ENCODE data around the gene DOCK4.

Gene DOCK4

DNA sequence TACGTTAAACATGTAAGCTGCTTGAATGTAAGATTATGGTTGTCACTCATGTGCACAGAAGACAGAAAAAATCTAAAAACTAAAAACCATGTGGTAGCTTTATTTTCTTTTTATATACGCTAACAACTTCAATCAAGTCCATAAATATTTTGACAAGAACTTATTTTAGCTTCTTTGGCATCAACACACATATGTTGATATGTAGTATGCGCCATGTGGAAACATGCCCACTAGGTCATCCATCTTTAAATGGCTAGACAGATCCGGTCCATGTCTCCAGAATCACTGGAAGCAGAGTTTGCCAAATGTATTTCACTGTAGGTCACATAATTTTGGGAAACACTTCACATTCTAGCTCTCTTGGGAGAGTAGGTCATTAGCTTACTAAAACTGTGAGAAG lies 382.4 kb downstream of the DOCK4 start:
- TF ChIP-seq SPI1 (IDR thresholded peaks at IDR 0.05; ENCODE audit: borderline replicate concordance, low read depth) = no peak
- TF ChIP-seq, protein P1, sequence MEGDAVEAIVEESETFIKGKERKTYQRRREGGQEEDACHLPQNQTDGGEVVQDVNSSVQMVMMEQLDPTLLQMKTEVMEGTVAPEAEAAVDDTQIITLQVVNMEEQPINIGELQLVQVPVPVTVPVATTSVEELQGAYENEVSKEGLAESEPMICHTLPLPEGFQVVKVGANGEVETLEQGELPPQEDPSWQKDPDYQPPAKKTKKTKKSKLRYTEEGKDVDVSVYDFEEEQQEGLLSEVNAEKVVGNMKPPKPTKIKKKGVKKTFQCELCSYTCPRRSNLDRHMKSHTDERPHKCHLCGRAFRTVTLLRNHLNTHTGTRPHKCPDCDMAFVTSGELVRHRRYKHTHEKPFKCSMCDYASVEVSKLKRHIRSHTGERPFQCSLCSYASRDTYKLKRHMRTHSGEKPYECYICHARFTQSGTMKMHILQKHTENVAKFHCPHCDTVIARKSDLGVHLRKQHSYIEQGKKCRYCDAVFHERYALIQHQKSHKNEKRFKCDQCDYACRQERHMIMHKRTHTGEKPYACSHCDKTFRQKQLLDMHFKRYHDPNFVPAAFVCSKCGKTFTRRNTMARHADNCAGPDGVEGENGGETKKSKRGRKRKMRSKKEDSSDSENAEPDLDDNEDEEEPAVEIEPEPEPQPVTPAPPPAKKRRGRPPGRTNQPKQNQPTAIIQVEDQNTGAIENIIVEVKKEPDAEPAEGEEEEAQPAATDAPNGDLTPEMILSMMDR (IDR thresholded peaks at IDR 0.05; ENCODE audit: insufficient read depth, low read length) = no peak
- TF ChIP-seq POLR2AphosphoS5 (IDR thresholded peaks at IDR 0.05; ENCODE audit: low read depth) = no peak
- TF ChIP-seq, protein P2, sequence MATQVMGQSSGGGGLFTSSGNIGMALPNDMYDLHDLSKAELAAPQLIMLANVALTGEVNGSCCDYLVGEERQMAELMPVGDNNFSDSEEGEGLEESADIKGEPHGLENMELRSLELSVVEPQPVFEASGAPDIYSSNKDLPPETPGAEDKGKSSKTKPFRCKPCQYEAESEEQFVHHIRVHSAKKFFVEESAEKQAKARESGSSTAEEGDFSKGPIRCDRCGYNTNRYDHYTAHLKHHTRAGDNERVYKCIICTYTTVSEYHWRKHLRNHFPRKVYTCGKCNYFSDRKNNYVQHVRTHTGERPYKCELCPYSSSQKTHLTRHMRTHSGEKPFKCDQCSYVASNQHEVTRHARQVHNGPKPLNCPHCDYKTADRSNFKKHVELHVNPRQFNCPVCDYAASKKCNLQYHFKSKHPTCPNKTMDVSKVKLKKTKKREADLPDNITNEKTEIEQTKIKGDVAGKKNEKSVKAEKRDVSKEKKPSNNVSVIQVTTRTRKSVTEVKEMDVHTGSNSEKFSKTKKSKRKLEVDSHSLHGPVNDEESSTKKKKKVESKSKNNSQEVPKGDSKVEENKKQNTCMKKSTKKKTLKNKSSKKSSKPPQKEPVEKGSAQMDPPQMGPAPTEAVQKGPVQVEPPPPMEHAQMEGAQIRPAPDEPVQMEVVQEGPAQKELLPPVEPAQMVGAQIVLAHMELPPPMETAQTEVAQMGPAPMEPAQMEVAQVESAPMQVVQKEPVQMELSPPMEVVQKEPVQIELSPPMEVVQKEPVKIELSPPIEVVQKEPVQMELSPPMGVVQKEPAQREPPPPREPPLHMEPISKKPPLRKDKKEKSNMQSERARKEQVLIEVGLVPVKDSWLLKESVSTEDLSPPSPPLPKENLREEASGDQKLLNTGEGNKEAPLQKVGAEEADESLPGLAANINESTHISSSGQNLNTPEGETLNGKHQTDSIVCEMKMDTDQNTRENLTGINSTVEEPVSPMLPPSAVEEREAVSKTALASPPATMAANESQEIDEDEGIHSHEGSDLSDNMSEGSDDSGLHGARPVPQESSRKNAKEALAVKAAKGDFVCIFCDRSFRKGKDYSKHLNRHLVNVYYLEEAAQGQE (IDR thresholded peaks at IDR 0.05; ENCODE audit: insufficient replicate concordance, low read depth) = no peak
- TF ChIP-seq GABPA (IDR thresholded peaks at IDR 0.05; ENCODE audit: low read depth) = no peak
- DNase-seq (ENCODE audit: low read depth in 1 of 2, low spot score in 1 of 2) = no peak
- H3K4me3 ChIP-seq (replicated peaks; ENCODE audit: insufficient read depth, low read length) = no peak overlapping the region
- no peaks in the 10 kb centered on the region for H3K27me3 ChIP-seq (ENCODE audit: insufficient read depth, poor library complexity, severe bottlenecking)
- H3K27ac ChIP-seq (replicated peaks) = no peak overlapping the region

DNA sequence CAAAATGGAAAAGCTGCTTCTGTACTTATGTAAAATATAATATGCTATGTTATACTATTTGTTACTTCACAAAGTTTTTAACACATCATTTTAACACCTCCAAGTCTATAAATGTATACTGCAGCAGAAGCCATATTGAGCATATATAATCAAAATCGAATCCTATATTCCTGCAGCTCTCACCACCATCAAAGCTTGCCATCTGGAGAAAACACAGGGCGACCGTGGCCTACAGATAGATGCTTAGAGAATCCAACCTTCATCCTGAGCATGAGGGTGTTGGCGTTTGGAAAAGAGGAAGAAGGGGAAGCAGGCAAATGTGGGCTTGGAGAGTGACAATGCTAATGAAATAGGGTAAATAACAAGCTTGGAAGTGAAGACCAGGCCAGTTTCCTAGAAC lies 385.2 kb downstream of the DOCK4 start:
- Histone ChIP-seq H3K27me3 (ENCODE audit: insufficient read depth, poor library complexity, severe bottlenecking) (no peaks in the 10 kb centered on the region), H3K27ac (replicated peaks) (no peak overlapping the region), H3K4me3 (replicated peaks; ENCODE audit: insufficient read depth, low read length) (no peak overlapping the region)
- TF ChIP-seq SPI1 (IDR thresholded peaks at IDR 0.05; ENCODE audit: borderline replicate concordance, low read depth) = no peak
- TF ChIP-seq, protein P2 (IDR thresholded peaks at IDR 0.05; ENCODE audit: insufficient replicate concordance, low read depth) = no peak
- TF ChIP-seq GABPA (IDR thresholded peaks at IDR 0.05; ENCODE audit: low read depth) = no peak
- no peak for TF ChIP-seq POLR2AphosphoS5 (IDR thresholded peaks at IDR 0.05; ENCODE audit: low read depth)
- TF ChIP-seq, protein P1 (IDR thresholded peaks at IDR 0.05; ENCODE audit: insufficient read depth, low read length) = no peak
- no peak for DNase-seq (ENCODE audit: low read depth in 1 of 2, low spot score in 1 of 2)

DNA sequence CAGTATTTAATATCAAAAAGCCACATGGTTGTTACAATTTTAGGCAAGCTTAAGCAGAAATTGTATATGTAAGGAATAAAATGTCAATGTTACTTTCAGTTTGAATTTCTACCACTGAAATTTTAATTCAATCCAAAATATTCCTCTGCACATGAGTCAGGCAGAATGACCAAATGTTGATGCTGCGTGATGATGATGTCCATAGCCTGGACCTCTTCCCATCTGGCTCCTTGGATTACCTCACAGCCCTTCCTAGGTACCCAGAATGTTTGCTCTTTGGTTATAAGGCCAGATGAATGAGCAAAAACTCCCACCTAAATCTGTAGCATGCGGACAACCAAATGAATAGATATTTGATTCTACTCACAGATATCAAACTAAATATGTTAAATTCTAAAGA lies 385.6 kb downstream of the DOCK4 start:
- no peak for DNase-seq (ENCODE audit: low read depth in 1 of 2, low spot score in 1 of 2)
- Histone ChIP-seq H3K4me3 (replicated peaks; ENCODE audit: insufficient read depth, low read length) (no peak overlapping the region), H3K27ac (replicated peaks) (no peak overlapping the region), H3K27me3 (ENCODE audit: insufficient read depth, poor library complexity, severe bottlenecking) (no peaks in the 10 kb centered on the region)
- TF ChIP-seq SPI1 (IDR thresholded peaks at IDR 0.05; ENCODE audit: borderline replicate concordance, low read depth) (no peak), POLR2AphosphoS5 (IDR thresholded peaks at IDR 0.05; ENCODE audit: low read depth) (no peak), GABPA (IDR thresholded peaks at IDR 0.05; ENCODE audit: low read depth) (no peak)
- TF ChIP-seq, protein P2 (IDR thresholded peaks at IDR 0.05; ENCODE audit: insufficient replicate concordance, low read depth) = no peak
- TF ChIP-seq, protein P1 (IDR thresholded peaks at IDR 0.05; ENCODE audit: insufficient read depth, low read length) = no peak
